GM10266 (cell line): ENCODE data around the gene CDIP1.

Experiments
- DNase-seq: peaks from one replicate; pipeline ENCODE4 v3.0.0; 2012; ENCODE audit errors: extremely low spot score
- CTCF ChIP-seq: IDR thresholded peaks from 2 replicates; pipeline ENCODE4 v1.5.1; 2012; ENCODE audit warnings: mild to moderate bottlenecking, low read depth; ENCODE audit not compliant: control insufficient read depth, insufficient read depth; ENCODE audit errors: missing control alignments

CDIP1 gene

GRCh38 chr16:4538350-4539235, at the start of gene CDIP1:
Gene CDIP1, minus strand, starts transcription at chr16:4538773. Its CDS starts 24,643 bp downstream, at chr16:4514130.
- no peak for TF ChIP-seq CTCF
- DNase-seq = peak; percentile 96

GRCh38 chr16:4586291-4586690, 47.7 kb upstream of the CDIP1 start:
- no peak for DNase-seq
- no peak for TF ChIP-seq CTCF

GRCh38 chr16:4583906-4584305, 45.3 kb upstream of the CDIP1 start:
- no peak for DNase-seq
- TF ChIP-seq CTCF = no peak

- TF ChIP-seq CTCF = no peak
- DNase-seq = no peak
These were observed 41.7 kb upstream of the CDIP1 start for GRCh38 chr16:4580250-4580649.

GRCh38 chr16:4578961-4579530, 40.5 kb upstream of the CDIP1 start:
- no peak for TF ChIP-seq CTCF
- no peak for DNase-seq

GRCh38 chr16:4576008-4576407, 37.4 kb upstream of the CDIP1 start:
- DNase-seq = no peak

More at GRCh38 chr16:4576008-4576407, 37.4 kb upstream of the CDIP1 start:
- TF ChIP-seq CTCF = no peak
